Pancreas (tissue), 10 donors: ENCODE data around the gene RER1. TPM values are rescaled to one million over a fixed set of nuclear protein-coding genes. Genes with fewer than 3 reads are reported as not detected.

ENCODE experiments used
- ATAC-seq, 4 donors: fragments of 200-7000 bp; cut with Tn5 transposase; one replicate each; pipeline versions ENCODE4 v1.8.0 to v1.9.1; 2020; ENCODE audit warnings: mild to moderate bottlenecking in 4 of 4, moderate library complexity in 4 of 4
- DNase-seq, 6 donors: peaks; one replicate each; pipeline ENCODE4 v3.0.0-alpha.2; 2020
- FAIRE-seq: peaks from 2 replicates; lab custom pipeline; 2012; peaks lifted over from hg19 to GRCh38; lab: Jason Lieb, UNC
- H3K27ac ChIP-seq, 4 donors: fragments of 200-600 bp; sonication (generic); 1 replicate in 3 of 4; 2 replicates in 1 of 4; pipeline versions ENCODE4 v1.5.0 to v1.8.0; 2020
- H3K27me3 ChIP-seq, 4 donors: fragments of 200-600 bp; one replicate each; pipeline ENCODE4 v1.8.0; 2021
- H3K36me3 ChIP-seq, 3 donors: fragments of 200-600 bp; sonication (generic) in 1 of 3; one replicate each; pipeline versions ENCODE4 v1.5.0 to v1.8.0; 2020 to 2021
- H3K4me1 ChIP-seq, 3 donors: fragments of 200-600 bp; one replicate each; pipeline ENCODE4 v1.8.0; 2021
- H3K4me3 ChIP-seq, 4 donors: fragments of 200-600 bp; sonication (generic) in 2 of 4; one replicate each; pipeline versions ENCODE4 v1.5.0 to v1.8.0; 2020 to 2021
- H3K9me3 ChIP-seq, 4 donors: fragments of 200-600 bp; one replicate each; pipeline ENCODE4 v1.8.0; 2021
- WGBS, 2 donors: extraction: QIAGEN DNeasy Blood & Tissue Kit; methylation state at CpG; one replicate each; pipeline ENCODE4 v1.1.7; 2013; 5-methylcytosine and 5-hydroxymethylcytosine counted together
- intact Hi-C, 3 donors: fragments of 100-400 bp; cut with DNase I; formaldehyde crosslinking; loops; one replicate each; pipeline versions ENCODE4 v1.11.1 to v1.14.2; 2022
- polyA plus RNA-seq, 2 donors: library from polyadenylated mRNA; stranded (reverse); fragments of 200-250 nt; gene quantifications; one replicate each; pipeline ENCODE4 v1.2.3, GENCODE V29; 2013
- total RNA-seq, 6 donors: library from RNA; stranded (reverse); fragmentation: NEBNext Ultra II Directional in 4 of 6; extraction: Animal tissue kit (Norgen Biotek cat#: 25700) in 4 of 6; gene quantifications; one replicate each; pipeline versions ENCODE4 v1.2.1 to v1.2.4, GENCODE V29; 2021 to 2023
- TF ChIP-seq, protein P1 (sequence below), 4 donors: fragments of 200-600 bp; sonication (generic) in 3 of 4; IDR thresholded peaks; one replicate each; pipeline versions ENCODE4 v1.5.0 to v1.8.0; 2021; ENCODE audit warnings: antibody characterized with exemption in 4 of 4
- donor health status: healthy with polysubstance abuse.
- donor health status: DM: no; HTN: no; CAD: no; lungs with moderate emphysema.
- donor health status: DM: no; HTN: no; CAD: no.
- donor health status: control.
- donor health status: control.
- donor health status: Bipolar disorder and iron deficiency.
- donor health status: DM: yes; HTN: yes; CAD: no.
- donor health status: DM: no; HTN: no; CAD: no.
- donor health status: DM: no; HTN: no; CAD: no.
- donor health status: DM: yes; HTN: yes; CAD: no.

The RER1 gene
- total and polyA plus RNA-seq, 8 donors, result 54.8 to 84.2 (median 70.6) TPM

DNA sequence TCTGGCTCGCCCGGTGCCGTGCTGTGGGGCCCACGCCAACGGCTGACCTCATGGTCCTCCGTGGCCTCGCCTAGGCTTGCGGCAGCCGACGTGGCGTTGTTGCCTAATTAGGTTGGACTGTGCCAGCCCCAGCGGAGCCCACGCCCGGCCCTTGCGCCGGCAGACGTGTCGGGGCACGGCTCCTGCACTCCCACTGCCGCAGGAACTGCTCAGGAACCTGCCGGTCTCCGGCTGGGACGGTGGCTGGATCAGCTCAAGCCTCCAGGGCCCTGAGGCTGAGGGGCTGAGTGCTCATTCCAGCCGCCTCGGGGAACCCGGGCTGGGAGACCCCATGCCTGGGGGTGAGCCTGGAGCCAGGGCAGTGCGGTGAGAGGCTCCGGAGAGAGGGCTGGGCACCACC, 36.8 kb downstream of the RER1 start:
- DNase-seq (no peak), FAIRE-seq (no peak), ATAC-seq (peak in 1 of 4 donors; percentile 35)
- H3K9me3 ChIP-seq, result no peaks in the 10 kb centered on the region
- TF ChIP-seq, protein P1, sequence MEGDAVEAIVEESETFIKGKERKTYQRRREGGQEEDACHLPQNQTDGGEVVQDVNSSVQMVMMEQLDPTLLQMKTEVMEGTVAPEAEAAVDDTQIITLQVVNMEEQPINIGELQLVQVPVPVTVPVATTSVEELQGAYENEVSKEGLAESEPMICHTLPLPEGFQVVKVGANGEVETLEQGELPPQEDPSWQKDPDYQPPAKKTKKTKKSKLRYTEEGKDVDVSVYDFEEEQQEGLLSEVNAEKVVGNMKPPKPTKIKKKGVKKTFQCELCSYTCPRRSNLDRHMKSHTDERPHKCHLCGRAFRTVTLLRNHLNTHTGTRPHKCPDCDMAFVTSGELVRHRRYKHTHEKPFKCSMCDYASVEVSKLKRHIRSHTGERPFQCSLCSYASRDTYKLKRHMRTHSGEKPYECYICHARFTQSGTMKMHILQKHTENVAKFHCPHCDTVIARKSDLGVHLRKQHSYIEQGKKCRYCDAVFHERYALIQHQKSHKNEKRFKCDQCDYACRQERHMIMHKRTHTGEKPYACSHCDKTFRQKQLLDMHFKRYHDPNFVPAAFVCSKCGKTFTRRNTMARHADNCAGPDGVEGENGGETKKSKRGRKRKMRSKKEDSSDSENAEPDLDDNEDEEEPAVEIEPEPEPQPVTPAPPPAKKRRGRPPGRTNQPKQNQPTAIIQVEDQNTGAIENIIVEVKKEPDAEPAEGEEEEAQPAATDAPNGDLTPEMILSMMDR (IDR thresholded peaks at IDR 0.05), result no peak
- H3K27ac ChIP-seq, result no peak overlapping the region
- 82 to 88% methylated on average over 27 to 28 of the region's 28 CpGs for WGBS, 2 donors
- no peaks in the 10 kb centered on the region for H3K36me3 ChIP-seq
- intact Hi-C loops, result loop anchor here in 1 of 3 donors (10.0 kb wide), 1 partner anchor 206 kb away; the partner anchor contains the start of gene MMEL1
- H3K4me1 ChIP-seq, result no peaks in the 10 kb centered on the region
- H3K27me3 ChIP-seq, result no peaks in the 10 kb centered on the region
- H3K4me3 ChIP-seq, result no peak overlapping the region

DNA sequence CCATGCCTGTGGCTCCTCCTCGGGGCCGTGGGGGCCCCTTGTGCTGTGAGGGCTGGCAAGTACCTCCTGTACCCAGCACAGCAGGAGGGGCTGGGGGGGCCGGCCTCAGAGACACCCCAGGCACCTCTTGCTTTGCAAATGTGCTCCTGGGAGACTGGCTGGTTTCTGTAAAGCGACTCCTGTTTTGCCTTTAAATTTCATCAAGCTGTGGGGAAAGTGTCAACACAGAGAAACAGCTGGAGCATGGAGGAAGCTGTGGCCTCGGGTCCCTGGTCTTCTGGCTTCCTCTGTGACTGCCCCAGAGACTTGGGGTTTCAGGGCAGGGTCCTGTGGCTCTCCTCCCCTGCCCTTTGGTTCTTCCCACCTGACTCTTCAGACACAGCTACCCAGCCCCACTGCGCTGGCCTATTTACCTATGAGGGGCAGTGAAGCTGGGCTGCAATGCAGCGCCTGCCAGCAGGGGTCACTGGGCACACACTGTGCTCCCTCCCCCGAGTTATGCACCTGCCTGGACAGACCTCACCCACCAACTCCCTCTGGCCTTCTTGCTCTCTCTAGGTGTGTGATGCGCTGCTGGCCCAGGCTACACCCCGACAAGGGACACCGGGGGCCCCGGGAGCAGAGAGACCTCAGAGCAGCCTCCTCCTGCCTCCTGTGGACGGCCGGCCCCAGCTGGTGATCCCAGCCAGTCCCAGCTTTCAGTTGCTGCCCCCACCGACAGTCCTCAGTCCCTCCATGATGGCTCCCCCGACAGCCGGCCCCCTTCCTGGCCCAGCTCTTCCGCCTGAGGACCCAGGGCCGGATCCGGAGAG, 38.3 kb downstream of the RER1 start:
- ATAC-seq, result no peak
- WGBS, 2 donors, result 81 to 84% methylated on average over 20 of the region's 20 CpGs
- DNase-seq, result no peak

DNA sequence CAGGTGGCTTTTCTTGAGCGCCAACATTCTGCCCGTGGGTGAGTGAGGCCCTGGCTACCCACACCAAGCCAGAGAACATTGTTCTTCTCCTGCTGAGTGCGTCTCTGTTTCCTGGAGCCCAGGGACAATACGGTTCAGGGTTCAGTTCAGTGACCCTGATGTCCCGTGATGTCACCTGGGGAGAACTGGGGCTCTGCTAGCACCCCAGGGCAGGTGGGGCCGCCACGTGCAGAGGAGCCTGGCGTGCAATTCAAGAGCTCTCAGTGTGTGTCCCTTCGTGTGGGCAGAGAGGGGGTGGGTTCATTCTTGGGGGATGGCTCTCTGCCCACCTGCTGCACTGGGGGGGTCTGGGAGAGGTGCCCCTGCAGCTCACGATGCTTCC, 38.9 kb downstream of the RER1 start:
- TF ChIP-seq, protein P1 (IDR thresholded peaks at IDR 0.05), result no peak
- FAIRE-seq (no peak), DNase-seq (no peak), ATAC-seq (no peak)
- H3K9me3 ChIP-seq, result no peaks in the 10 kb centered on the region
- intact Hi-C loops, result no loop called here
- no peaks in the 10 kb centered on the region for H3K27me3 ChIP-seq
- WGBS, 2 donors, result 60 to 66% methylated on average over 10 of the region's 10 CpGs
- no peak overlapping the region for H3K27ac ChIP-seq
- H3K36me3 ChIP-seq, result no peaks in the 10 kb centered on the region
- no peak overlapping the region for H3K4me3 ChIP-seq
- no peaks in the 10 kb centered on the region for H3K4me1 ChIP-seq

More for the DNA sequence above, 38.3 kb downstream of the RER1 start:
- TF ChIP-seq, protein P1 (IDR thresholded peaks at IDR 0.05), result no peak
- H3K4me1 ChIP-seq, result no peaks in the 10 kb centered on the region
- intact Hi-C loops, result loop anchor here in 1 of 3 donors (10.0 kb wide), 1 partner anchor 205 kb away; the partner anchor contains the start of gene MMEL1
- H3K4me3 ChIP-seq, result no peak overlapping the region
- no peaks in the 10 kb centered on the region for H3K27me3 ChIP-seq
- no peaks in the 10 kb centered on the region for H3K9me3 ChIP-seq
- H3K27ac ChIP-seq, result no peak overlapping the region
- FAIRE-seq, result no peak
- H3K36me3 ChIP-seq, result no peaks in the 10 kb centered on the region

DNA sequence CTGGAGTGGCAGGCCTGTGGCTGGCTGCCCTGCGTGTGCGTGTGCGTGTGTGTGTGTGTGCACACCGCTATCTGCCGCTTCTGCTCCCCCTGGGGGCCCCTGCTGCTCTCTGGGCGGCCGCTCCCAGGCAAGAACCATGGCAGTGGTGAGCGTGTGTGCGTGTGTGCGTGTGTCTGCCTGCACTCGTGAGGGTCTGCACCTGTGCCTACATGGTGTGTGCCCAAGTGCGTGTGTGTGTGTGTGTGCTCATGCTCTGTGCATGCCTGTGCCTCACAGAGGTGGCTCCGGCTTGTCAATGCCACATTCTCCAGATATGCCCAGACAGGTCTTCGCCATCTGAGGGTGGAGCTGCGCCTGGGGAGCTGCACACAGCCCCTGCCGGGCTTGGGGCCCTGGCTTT, 39.5 kb downstream of the RER1 start:
- TF ChIP-seq, protein P1 (IDR thresholded peaks at IDR 0.05), result no peak
- Histone ChIP-seq H3K4me1 (no peaks in the 10 kb centered on the region), H3K36me3 (no peaks in the 10 kb centered on the region), H3K4me3 (no peak overlapping the region), H3K9me3 (no peaks in the 10 kb centered on the region), H3K27ac (no peak overlapping the region), H3K27me3 (no peaks in the 10 kb centered on the region)
- DNase-seq (no peak), ATAC-seq (no peak), FAIRE-seq (no peak)
- intact Hi-C loops, result no loop called here
- WGBS, 2 donors, result 38 to 45% methylated on average over 16 of the region's 16 CpGs

DNA sequence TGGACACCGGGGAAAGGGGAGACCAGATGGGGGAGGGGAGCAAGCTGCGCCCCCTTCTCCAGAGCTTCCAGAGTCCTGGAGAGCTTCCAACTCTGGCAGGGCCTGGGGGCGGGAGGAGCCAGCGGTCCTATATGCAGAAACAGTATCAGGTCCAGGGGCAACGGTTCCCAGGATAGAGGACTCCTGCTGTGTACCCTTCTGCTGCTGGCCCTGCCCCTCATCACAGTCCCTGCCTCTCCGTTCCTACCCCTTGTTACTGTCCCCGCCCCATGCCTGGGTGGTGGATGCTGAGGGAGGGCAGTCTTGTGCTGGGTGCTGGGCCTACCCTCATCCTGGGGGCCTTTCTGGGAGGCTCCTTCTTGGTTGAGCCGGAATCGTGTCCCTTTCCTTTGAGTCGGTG, 39.9 kb downstream of the RER1 start:
- intact Hi-C loops, result no loop called here
- FAIRE-seq (no peak), ATAC-seq (no peak), DNase-seq (no peak)
- no peaks in the 10 kb centered on the region for H3K9me3 ChIP-seq
- no peak overlapping the region for H3K4me3 ChIP-seq
- no peaks in the 10 kb centered on the region for H3K27me3 ChIP-seq
- no peaks in the 10 kb centered on the region for H3K4me1 ChIP-seq
- no peak overlapping the region for H3K27ac ChIP-seq
- TF ChIP-seq, protein P1 (IDR thresholded peaks at IDR 0.05), result no peak
- H3K36me3 ChIP-seq, result no peaks in the 10 kb centered on the region
- WGBS, 2 donors, result 34 to 44% methylated on average over 9 to 10 of the region's 10 CpGs
